Hypothalamus (tissue), 51 donors: ENCODE results near the gene ANKRD13B.
A peak's percentile ranks its signal among the peaks of the same experiment; 100 is the strongest.

ENCODE experiments used
- DNase-seq, 51 donors: peaks; one replicate each; lab custom pipeline; 2025; lab: John Stamatoyannopoulos, UW

Gene ANKRD13B

GRCh38 chr17:29579866-29580771 is 12.8 kb upstream of the ANKRD13B start:
- peak in 49 of 51 donors; percentile 32 to 94 (median 77) for DNase-seq

- DNase-seq: peak in 9 of 51 donors; percentile 24 to 54 (median 33)
Measured at GRCh38 chr17:29581583-29582253, 11.2 kb upstream of the ANKRD13B start.

GRCh38 chr17:29582254-29582765 is 10.6 kb upstream of the ANKRD13B start:
- DNase-seq: no peak

GRCh38 chr17:29582772-29583171 is 10.2 kb upstream of the ANKRD13B start:
- peak in 42 of 51 donors; percentile 26 to 87 (median 64) for DNase-seq

GRCh38 chr17:29583324-29584248 is 9.3 kb upstream of the ANKRD13B start:
- no peak for DNase-seq

- peak in 41 of 51 donors; percentile 17 to 89 (median 69) for DNase-seq
Measured at GRCh38 chr17:29584452-29585079, 8.4 kb upstream of the ANKRD13B start.

GRCh38 chr17:29585080-29585751 is 7.7 kb upstream of the ANKRD13B start:
- no peak for DNase-seq

- peak in 1 of 51 donors; percentile 17 for DNase-seq
Measured at GRCh38 chr17:29586676-29587469, 6.1 kb upstream of the ANKRD13B start.

- no peak for DNase-seq
Measured at GRCh38 chr17:29587591-29587990, 5.3 kb upstream of the ANKRD13B start.

GRCh38 chr17:29588017-29588561 is 4.8 kb upstream of the ANKRD13B start:
- peak in 1 of 51 donors; percentile 36 for DNase-seq

GRCh38 chr17:29588562-29589411 is 4.1 kb upstream of the ANKRD13B start:
- DNase-seq: peak in 16 of 51 donors; percentile 29 to 62 (median 39)

- DNase-seq: peak in 48 of 51 donors; percentile 29 to 92 (median 73)
Measured at GRCh38 chr17:29589524-29590410, 3.2 kb upstream of the ANKRD13B start, which contains the start of gene GIT1. Gene GIT1, minus strand, starts transcription at chr17:29589648. Its CDS starts 270 bp downstream, at chr17:29589378.

GRCh38 chr17:29590411-29591145 is 2.4 kb upstream of the ANKRD13B start:
- peak in 5 of 51 donors; percentile 27 to 89 (median 46) for DNase-seq

GRCh38 chr17:29591146-29591736 is 1.7 kb upstream of the ANKRD13B start:
- DNase-seq: peak in 13 of 51 donors; percentile 28 to 83 (median 54)
